Measurements from ENCODE around the gene MDC1.
"Not testable (repeated sequence)": the region's sequence is repeated elsewhere in the genome, so short reads cannot be mapped to it uniquely, and the experiment has no call there.

MDC1 gene

GRCh38 chr6:30717129-30717844 is at the start of gene MDC1:
Gene MDC1 (minus strand): TSS chr6:30717281. CDS start chr6:30715175, 2,106 bp downstream.
- Mint-ChIP-seq H3K4me1 (peaks cover 62% of the 10 kb centered on the region), H3K27ac (peak within 1 kb of the TSS; percentile 97), H3K27me3 (no peaks in the 10 kb centered on the region), H3K4me3 (peak within 1 kb of the TSS; percentile 88), H3K36me3 (peaks cover 63% of the 10 kb centered on the region), H3K9me3 (no peaks in the 10 kb centered on the region)
- CTCF ChIA-PET = interaction anchor here (0.6 to 12.3 kb wide), 4 partner anchors 13 to 191 kb away, joined by 3 to 285 read pairs (median 3); partner anchors contain the start of genes GTF2H4 and MRPS18B
- peak; percentile 100 for DNase-seq

- H3K4me1 Mint-ChIP-seq = peaks cover 69% of the 10 kb centered on the region
- no peaks in the 10 kb centered on the region for H3K9me3 Mint-ChIP-seq
- H3K36me3 Mint-ChIP-seq = no peaks in the 10 kb centered on the region
- no peak overlapping the region for H3K27ac Mint-ChIP-seq
- DNase-seq = no peak
- H3K4me3 Mint-ChIP-seq = no peak overlapping the region
- peaks cover 4% of the 10 kb centered on the region for H3K27me3 Mint-ChIP-seq
- CTCF ChIA-PET = no interaction called here
Measured at GRCh38 chr6:30766461-30767157, 49.5 kb upstream of the MDC1 start.

GRCh38 chr6:30765495-30765894 is 48.4 kb upstream of the MDC1 start:
- CTCF ChIA-PET, H3K4me3 Mint-ChIP-seq, H3K27me3 Mint-ChIP-seq, H3K27ac Mint-ChIP-seq, DNase-seq, H3K9me3 Mint-ChIP-seq, H3K36me3 Mint-ChIP-seq: not testable (repeated sequence)
- peaks cover 62% of the 10 kb centered on the region for H3K4me1 Mint-ChIP-seq

GRCh38 chr6:30764490-30765043 is 47.5 kb upstream of the MDC1 start:
- H3K27ac Mint-ChIP-seq, H3K9me3 Mint-ChIP-seq, H3K4me3 Mint-ChIP-seq, H3K36me3 Mint-ChIP-seq, DNase-seq: not testable (repeated sequence)
- CTCF ChIA-PET = interaction anchor here (1.0 kb wide), 1 partner anchor 58 kb away, joined by 3 read pairs; no protein-coding TSS in a partner anchor
- Mint-ChIP-seq H3K27me3 (peaks cover 13% of the 10 kb centered on the region), H3K4me1 (peaks cover 53% of the 10 kb centered on the region)

GRCh38 chr6:30763618-30764489 is 46.8 kb upstream of the MDC1 start:
- H3K4me3 Mint-ChIP-seq = no peak overlapping the region
- peaks cover 46% of the 10 kb centered on the region for H3K4me1 Mint-ChIP-seq
- H3K27me3 Mint-ChIP-seq = peaks cover 16% of the 10 kb centered on the region
- CTCF ChIA-PET = interaction anchor here (1.0 kb wide), 1 partner anchor 59 kb away, joined by 3 read pairs; no protein-coding TSS in a partner anchor
- H3K27ac Mint-ChIP-seq = peak overlapping the region; percentile 25
- peak; percentile 32 for DNase-seq
- H3K9me3 Mint-ChIP-seq = no peaks in the 10 kb centered on the region
- H3K36me3 Mint-ChIP-seq = no peaks in the 10 kb centered on the region

- no peaks in the 10 kb centered on the region for H3K9me3 Mint-ChIP-seq
- CTCF ChIA-PET = no interaction called here
- peaks cover 16% of the 10 kb centered on the region for H3K27me3 Mint-ChIP-seq
- peaks cover 39% of the 10 kb centered on the region for H3K4me1 Mint-ChIP-seq
- DNase-seq = no peak
- H3K36me3 Mint-ChIP-seq = no peaks in the 10 kb centered on the region
- peak overlapping the region; percentile 25 for H3K27ac Mint-ChIP-seq
- H3K4me3 Mint-ChIP-seq = no peak overlapping the region
Measured at GRCh38 chr6:30763155-30763617, 46.1 kb upstream of the MDC1 start.

GRCh38 chr6:30761791-30762429 is 44.8 kb upstream of the MDC1 start:
- peaks cover 32% of the 10 kb centered on the region for H3K4me1 Mint-ChIP-seq
- H3K27me3 Mint-ChIP-seq = peaks cover 16% of the 10 kb centered on the region
- no peak overlapping the region for H3K27ac Mint-ChIP-seq
- DNase-seq = no peak
- no peak overlapping the region for H3K4me3 Mint-ChIP-seq
- CTCF ChIA-PET = no interaction called here
- H3K9me3 Mint-ChIP-seq = no peaks in the 10 kb centered on the region
- no peaks in the 10 kb centered on the region for H3K36me3 Mint-ChIP-seq

GRCh38 chr6:30760549-30760948 is 43.5 kb upstream of the MDC1 start:
- H3K9me3 Mint-ChIP-seq = no peaks in the 10 kb centered on the region
- H3K4me3 Mint-ChIP-seq = no peak overlapping the region
- no peaks in the 10 kb centered on the region for H3K36me3 Mint-ChIP-seq
- no peak for DNase-seq
- H3K4me1 Mint-ChIP-seq = peaks cover 25% of the 10 kb centered on the region
- no peak overlapping the region for H3K27ac Mint-ChIP-seq
- H3K27me3 Mint-ChIP-seq = peaks cover 18% of the 10 kb centered on the region
- CTCF ChIA-PET = no interaction called here

- CTCF ChIA-PET = interaction anchor here (1.3 kb wide), 1 partner anchor 29 kb away, joined by 3 read pairs; no protein-coding TSS in a partner anchor
- H3K27me3 Mint-ChIP-seq = peaks cover 22% of the 10 kb centered on the region
- H3K4me3 Mint-ChIP-seq = no peak overlapping the region
- H3K9me3 Mint-ChIP-seq = no peaks in the 10 kb centered on the region
- no peak for DNase-seq
- peaks cover 22% of the 10 kb centered on the region for H3K4me1 Mint-ChIP-seq
- no peaks in the 10 kb centered on the region for H3K36me3 Mint-ChIP-seq
- no peak overlapping the region for H3K27ac Mint-ChIP-seq
Measured at GRCh38 chr6:30759575-30760239, 42.6 kb upstream of the MDC1 start.

GRCh38 chr6:30757261-30757904 is 40.3 kb upstream of the MDC1 start:
- DNase-seq = no peak
- Mint-ChIP-seq H3K27ac (no peak overlapping the region), H3K9me3 (no peaks in the 10 kb centered on the region), H3K4me3 (no peak overlapping the region), H3K27me3 (peaks cover 25% of the 10 kb centered on the region), H3K36me3 (peaks cover 2% of the 10 kb centered on the region), H3K4me1 (peaks cover 5% of the 10 kb centered on the region)
- CTCF ChIA-PET = no interaction called here

GRCh38 chr6:30756405-30757003 is 39.4 kb upstream of the MDC1 start:
- H3K9me3 Mint-ChIP-seq, H3K27ac Mint-ChIP-seq, H3K4me3 Mint-ChIP-seq, CTCF ChIA-PET, DNase-seq, H3K36me3 Mint-ChIP-seq, H3K4me1 Mint-ChIP-seq: not testable (repeated sequence)
- peaks cover 27% of the 10 kb centered on the region for H3K27me3 Mint-ChIP-seq

- Mint-ChIP-seq H3K9me3 (no peaks in the 10 kb centered on the region), H3K4me3 (no peak overlapping the region), H3K27ac (no peak overlapping the region), H3K36me3 (peaks cover 2% of the 10 kb centered on the region), H3K27me3 (peaks cover 19% of the 10 kb centered on the region), H3K4me1 (peaks cover 5% of the 10 kb centered on the region)
- no peak for DNase-seq
- CTCF ChIA-PET = no interaction called here
Measured at GRCh38 chr6:30754631-30755030, 37.5 kb upstream of the MDC1 start.
